HG03460 (cell line): ENCODE data around the gene QARS1.

ENCODE experiments used
- ATAC-seq: cut with Tn5 transposase; IDR thresholded peaks from one replicate; pipeline ENCODE4 v1.9.1; 2021; ENCODE audit not compliant: unreplicated experiment

Gene QARS1

DNA sequence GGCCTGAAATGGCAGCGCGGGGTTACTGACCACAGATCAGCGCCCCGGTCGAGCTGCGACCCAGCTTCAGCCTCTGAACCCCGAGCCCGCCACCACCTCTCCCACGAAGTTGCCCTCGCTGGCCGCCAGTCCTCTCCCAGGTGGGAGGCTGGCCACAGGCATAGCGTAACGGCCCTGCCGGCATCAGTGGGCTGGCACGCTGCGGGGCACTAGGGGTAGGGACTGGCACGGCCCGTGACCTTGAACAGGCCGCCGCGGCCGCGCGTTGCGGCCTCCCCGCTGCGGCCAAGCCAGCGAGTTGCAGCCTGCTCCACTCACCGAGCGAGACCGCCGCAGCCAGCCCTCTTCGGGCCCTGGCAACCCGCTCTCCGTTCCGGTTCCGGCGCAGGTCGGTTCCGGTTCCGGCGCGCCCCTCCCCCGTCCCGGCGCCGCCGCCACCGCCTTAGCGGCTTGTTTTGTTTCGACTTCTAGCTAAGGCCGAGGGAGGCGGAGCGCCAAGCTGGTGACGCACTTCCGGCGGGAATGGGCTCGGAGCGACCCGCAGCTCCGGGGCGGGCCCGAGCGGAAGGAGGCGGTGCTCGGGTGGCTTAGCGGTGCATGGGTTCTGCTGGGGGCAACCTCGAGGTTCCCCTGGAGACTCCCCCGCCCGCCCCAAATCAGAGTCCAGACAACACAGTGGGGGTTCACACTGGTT lies 16.0 kb upstream of the QARS1 start, which contains the start of gene USP19:
Gene USP19, minus strand, starts transcription at position 386 of the 694 bp plus-strand sequence. CDS start 1,678 bp downstream, outside the sequence.
- peak; percentile 81 for ATAC-seq

DNA sequence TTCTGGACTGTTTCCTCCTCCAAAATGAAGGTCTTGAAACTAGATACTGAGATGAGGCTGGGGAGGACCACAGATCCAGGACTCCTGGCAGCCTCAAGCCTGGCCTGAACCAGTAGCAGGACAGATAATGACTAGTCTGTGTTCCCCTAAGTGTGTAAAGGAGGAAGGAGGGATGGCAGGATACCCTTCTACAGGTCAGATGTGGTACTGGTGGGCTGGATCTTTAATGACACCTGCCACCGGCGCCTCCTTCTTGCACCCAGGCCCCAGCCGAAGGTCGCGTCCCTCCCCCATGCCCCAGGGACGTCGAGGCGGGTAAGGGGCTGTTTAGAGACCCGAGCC lies 15.5 kb upstream of the QARS1 start:
- no peak for ATAC-seq

DNA sequence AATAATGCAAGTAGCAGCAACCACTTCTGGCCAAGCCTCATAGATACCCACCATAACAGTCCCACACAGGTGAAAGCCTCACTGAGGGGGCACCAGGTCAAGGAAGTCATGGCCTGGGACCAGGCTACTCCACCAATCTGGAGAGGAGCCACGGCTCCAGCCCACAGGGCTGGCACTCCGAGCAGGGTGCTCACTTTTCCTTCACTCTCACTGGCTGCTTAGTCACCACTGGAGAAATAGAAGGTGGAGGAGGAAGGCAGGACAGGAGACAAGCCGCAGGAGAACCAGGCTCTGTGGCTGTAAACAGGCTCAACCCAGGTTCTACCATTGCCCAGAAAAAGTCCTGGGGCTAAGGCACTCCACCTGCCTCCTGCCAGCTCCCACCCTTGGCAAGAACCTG lies 14.9 kb upstream of the QARS1 start:
- no peak for ATAC-seq

DNA sequence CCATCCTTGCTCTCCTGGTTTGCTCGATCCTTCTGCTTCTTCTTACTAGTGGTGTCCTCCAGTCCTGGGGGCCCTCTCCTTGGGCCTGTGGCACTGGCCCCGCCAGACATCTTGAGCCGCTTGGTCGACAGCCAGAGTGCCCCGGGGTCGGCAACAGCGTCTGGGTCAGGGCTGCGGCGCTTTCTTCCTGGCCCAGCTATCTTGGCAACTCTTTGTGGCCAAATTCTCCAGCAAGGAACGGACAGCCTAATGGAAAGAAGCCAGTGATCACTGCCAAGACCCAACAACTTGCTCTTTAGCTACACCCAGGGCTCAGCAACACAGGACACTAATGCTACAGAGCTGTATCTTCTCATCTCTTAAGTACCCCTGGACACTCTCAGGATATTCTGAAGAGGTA lies 14.5 kb upstream of the QARS1 start:
- ATAC-seq: no peak

DNA sequence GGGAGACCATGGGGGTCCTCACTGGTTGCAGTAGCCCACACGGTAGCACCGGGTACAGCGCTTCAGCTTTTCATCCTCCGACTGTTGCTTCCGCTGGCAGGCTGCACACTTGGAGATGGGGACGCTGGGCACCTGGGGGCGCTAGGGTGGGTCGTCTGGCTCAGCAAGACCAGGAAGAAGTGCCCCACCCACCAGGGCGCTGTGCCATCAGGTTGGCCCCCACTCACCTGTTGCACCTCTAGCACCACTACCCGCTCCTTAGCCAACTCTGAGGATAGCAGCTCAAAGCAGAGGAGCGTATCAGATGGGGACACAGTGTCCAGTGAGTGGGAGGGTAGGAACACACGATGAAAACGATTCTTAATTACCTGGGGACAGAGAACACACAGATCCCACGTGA lies 7.7 kb upstream of the QARS1 start:
- no peak for ATAC-seq

DNA sequence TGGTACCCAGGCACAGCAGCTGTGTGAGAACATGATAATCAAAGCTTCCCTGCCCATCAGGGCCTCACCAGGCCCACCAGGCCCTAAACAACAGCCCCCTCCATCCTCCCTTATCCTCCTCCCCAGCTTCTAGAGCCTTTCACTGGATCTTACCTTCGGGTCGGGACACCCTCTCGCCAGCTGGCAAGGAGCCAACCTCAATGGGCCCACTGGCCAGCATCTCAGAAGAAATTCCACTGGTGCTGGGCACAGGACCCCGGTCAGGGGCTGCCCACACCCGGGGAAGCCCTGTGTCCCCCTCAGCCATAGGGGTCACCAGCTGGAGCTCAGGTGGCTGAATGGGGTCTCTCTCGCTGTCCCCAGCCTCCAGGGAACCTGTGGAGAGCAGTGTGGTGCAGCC lies 6.8 kb upstream of the QARS1 start:
- ATAC-seq: no peak

DNA sequence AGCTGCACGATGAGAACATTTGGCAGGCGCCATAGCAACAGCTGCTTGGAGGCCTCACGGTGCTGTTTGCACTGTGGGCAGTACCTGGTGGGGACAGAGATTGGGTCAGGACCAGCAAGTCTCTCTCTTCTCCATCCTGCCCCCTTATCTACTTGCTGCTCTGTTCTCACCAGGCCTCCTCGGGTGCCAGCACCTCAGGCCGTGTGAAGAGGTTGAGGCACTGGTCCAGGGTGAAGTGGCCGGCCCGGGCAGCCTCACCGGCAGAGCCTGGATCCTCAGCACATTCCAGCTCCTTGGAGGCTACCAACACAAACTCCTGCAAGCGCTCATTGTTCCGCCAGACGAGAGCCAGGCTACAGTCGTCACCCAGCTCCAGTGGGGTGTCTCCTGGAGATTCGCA lies 6.2 kb upstream of the QARS1 start:
- ATAC-seq: no peak

DNA sequence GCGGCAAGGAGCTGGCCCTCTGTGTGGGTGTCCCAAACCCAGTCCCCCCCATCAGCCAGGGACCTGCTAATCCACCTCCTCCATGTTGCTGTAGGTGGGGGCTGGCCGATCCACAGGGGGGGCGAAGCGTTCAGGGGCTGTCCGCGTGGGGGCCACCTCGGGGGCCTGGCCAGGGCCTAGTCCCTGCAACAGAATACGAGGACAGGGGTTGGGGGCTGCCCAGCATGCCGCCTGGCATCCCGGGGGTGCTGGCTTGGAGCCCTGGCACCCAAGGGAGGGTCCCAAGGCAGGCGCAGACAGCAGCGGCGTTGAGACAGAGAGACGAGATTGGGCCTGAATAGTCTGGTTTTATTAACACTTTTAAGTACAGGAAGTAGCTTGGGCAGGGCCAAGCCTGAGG lies 3.8 kb upstream of the QARS1 start:
- ATAC-seq: no peak

DNA sequence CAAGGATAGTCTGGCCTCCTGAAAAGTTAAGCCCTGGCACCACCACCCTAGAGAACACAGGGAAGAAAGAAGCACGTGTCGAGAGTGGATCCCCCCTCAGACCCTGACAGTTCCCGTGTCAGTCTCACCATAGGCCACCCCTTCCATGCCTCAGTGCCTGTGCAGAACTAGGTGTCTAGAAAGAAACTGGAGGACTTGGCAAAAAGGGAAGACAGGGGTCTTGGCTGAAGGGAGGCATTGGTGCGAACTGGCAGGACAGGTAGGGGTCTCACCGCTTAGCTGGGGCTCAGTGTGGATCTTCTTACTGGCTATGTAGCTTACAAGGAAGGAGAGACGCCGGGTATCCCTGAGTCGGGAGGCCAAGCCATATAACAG lies 518 bp downstream of the QARS1 start:
- no peak for ATAC-seq

DNA sequence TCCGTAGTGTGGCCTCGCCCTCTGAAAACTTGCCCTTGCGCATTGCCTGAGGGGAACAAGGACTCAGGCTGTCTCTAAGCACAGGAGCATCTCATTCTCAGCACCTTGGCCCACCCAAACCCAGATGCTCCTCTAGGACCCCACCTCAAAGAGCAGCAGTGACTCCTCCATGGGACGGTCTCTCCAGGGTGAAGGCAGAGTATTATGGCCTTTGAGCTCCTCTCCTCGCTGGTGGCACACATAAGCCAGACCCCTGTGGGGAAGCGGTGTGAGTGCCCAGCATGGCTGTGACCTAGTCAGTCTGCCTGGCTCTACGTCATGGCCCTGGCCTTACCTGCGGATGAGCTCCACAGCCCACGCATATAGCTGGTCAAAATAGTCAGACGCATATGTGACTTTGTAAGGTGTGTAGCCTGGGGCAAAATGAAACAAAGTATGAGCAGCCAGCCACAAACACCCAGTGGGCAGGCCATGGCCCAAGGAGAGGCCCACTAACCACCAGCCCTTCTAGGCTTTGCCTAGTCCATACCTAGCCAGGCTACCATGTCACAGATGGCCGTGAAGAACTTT lies 4.4 kb downstream of the QARS1 start:
- no peak for ATAC-seq

DNA sequence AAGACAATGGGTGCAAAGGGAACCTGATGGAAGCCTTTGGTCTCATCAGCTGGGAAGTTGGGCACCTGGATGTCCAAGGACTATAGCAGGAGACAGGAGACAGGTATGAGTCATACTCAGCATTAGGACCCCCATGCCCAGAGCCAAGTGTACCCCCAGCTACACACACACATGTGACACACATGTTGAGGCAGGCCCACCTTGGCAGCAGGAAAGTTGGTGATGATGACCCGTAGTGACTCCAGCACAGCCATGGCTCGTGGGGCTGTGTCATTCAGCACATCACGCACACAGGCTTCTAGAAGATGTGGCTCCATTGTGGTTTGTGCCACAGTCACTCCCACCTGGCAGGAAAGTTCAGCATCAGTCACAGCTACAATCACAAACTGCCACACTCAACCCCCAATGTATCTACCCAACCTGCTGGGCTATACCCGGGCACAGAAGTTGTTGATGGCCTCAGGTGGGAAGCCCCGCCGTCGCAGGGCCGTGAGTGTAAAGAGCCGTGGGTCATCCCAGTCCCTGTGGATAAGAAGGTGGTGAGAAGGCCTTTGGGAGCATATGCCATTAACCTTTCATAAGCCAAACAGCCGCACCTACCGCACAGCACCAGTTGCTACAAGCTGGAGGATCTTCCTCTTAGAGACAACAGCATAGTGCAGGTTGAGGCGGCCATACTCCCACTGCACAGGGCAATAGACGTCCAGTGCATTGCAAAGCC lies 5.5 kb downstream of the QARS1 start:
- no peak for ATAC-seq

DNA sequence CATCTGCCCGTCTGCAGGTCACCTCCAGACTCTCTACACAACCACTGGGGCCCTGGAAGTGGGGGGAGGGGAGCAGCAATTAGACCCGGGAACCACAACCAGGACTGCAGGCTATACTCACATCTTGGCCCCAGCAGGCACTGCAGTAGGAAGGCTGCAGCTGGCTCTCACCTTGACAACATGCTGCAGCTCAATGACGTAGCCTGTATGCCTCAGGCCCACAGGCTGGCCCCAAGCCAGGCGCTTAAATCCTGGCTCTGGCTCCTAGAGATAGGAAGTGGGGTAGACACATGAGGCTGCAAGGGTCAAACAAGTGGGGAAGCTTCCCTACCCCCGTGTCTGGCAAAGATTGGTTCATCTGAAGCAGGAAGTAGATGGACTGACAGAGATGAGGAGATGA lies 6.1 kb downstream of the QARS1 start:
- no peak for ATAC-seq

DNA sequence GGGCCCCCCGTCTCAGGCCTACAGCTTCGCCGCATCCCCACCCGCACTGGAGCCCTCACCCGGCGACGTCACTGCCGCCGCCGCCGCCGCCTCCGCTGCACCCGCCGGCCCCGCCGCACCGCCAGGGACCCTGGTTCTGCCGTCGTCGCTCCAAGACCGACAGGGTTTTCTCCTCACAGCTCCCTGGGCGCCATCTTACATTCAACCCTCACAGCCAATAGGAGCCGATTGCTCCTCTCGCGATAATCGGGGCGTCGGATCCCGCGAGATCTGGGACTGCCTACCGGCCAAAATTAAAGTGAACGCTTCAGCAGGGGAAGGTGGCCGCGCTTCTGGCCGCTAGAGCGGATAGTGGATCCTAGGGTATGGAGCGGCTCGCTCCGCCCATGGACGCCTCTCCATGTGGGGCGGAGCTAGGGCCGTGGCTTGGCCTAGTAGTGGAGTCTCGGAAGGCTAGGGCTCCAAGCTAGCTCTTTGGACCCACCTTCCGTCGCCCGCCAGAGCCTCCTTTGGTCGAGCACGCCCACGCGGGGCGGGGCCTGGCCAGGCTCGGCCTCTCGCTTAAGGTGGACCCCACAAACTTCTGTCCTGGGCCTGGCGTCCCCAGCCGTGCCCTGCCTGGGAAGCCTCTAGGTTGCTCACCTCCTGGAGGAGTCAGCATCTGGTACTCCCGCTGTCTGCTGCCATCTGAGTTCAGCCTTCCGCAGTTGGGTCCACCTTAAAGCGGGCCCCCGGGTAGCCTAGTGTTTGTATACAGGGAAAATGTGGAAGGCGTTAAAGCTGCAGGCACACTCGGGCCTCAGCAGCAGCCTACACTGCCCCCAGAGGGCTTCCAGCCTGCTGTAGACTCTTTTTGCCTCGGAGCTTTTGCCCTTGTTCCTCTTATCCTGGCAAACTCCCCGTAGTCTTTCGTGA lies 10.4 kb downstream of the QARS1 start, which contains the start of gene QRICH1:
Gene QRICH1, minus strand, starts transcription at position 219 of the 915 bp plus-strand sequence. CDS start 17,054 bp downstream, outside the sequence.
- peak; percentile 76 for ATAC-seq

DNA sequence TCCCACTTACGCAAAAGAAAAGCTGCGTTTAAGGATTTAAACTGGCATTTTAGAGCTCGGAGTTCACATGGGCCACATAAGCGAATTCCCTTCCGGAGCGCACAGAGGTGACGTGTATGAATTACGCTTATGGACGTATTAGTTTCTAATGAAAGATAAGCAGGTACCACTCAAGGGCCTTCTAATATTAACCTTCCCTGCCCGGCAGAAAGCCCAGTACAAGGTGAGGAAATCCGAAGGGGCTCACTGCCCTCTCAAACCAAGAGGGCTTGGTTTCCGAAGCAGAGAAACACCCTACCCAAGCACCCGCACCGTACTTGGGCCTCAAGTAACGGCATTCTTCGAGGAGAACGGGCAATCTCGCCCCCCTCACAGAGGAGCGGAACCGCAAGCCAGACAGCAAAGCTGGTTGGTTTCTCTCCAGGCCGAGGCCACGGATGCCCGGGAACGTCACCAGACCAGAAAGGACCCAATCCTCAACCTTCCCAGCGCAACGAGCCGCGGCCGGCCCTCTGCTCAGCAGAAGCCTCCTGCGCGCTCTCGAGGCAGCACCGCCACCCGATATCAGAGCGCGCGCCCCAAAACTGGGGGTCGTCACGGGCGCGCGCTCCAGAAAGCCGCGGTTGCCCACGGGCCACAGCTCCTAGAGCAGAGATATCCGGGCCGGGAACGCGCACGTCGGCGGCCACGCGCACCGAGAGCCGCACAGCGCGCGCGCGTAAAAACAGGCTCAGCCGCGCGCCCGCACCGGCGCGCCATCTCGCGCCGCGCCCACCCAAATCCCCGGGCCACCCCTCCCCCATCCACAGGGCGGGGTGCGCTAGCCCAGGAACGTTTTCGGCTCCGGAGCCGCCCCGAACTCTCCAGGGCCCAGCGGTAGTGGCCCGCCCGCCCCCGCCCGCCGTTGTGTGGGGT lies 11.4 kb downstream of the QARS1 start:
- ATAC-seq: peak; percentile 37

DNA sequence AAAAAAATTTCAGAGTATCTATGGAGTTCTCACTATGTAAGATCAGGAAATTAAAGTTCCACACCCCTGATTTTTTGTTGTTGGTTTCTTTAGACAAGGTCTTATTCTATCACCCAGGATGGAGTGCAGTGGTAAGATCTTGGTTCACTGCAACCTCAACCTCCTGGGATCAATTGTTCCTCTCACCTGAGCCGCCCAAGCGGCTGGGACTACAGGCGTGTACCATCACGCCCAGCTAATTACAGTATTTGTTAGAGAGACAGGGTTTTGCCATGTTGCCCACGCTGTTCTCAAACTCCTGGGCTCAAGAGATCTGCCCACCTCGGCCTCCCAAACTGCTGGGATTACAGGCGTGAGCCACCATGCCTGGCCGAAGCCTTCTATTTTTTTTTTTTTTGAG lies 23.1 kb downstream of the QARS1 start:
- ATAC-seq: no peak

DNA sequence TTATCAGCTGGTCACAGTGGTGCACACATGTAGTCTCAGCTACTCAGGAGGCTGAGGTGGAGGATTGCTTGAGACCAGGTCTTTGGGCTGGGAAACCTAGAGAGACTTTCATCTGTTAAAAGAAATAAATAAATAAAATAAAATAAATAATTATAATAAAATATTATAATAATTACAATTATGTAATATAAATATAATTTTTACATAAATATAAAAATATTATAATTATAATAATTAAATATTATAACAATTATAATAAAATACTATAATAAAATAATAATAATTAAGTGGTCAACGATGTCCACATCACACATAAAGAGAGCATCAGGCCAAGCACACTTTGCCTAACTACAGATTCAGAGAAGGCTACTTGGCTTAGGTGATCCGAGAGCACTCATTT lies 25.3 kb downstream of the QARS1 start:
- ATAC-seq: no peak

DNA sequence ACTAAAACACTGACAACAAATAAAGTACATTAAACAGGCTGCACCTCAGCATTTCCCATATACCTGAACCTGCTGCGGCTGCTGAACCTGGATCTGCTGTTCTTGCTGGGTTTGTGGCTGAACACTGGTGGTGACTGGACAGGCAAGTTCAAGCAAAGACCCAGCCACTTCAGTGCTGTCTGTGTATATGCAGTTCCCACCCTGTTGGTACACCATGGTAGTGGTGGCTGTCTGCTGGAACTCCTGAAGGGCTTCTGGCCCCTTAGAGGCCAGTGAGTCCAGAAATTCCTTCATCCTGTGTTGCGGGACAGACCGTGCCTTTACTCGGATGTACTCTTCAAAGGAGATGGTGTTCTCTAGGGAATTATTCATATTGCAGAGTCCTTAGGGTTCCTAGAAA lies 27.9 kb downstream of the QARS1 start:
- ATAC-seq: no peak

DNA sequence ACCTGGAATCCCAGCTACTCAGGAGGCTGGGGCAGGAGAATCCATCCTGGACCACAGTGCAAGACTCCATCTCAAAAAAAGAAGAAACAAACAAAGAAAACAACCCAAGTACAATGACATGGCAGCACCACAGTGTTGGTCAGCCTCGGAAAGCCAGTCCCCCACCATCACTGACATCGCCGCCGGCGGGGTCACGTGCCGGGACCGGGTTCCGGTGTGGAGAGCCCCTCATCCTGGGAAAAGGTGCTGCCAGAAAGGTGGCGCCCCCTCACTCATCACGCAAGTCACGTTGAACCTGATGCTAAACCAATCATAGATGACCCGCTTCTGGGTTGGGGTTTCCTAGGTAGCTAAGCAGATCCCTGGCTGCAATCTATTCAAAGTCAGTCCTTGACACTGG lies 28.4 kb downstream of the QARS1 start:
- no peak for ATAC-seq

DNA sequence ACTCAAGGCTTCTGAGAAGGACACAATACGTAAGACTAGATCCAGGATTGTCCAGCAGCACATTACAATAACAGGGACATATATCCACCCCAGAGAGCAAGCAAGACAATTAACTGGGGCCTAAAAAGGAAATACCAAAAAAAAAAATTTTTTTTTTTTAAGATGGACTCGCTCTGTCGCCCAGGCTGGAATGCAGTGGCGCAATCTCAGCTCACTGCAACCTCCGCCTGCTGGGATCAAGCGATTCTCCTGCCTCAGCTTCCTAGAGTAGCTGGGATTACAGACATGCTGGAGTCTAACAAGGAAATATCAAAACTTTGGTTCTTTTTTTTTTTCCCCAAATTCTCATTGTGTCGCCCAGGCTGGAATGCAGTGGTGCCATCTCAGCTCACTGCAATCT lies 46.5 kb downstream of the QARS1 start:
- ATAC-seq: no peak

DNA sequence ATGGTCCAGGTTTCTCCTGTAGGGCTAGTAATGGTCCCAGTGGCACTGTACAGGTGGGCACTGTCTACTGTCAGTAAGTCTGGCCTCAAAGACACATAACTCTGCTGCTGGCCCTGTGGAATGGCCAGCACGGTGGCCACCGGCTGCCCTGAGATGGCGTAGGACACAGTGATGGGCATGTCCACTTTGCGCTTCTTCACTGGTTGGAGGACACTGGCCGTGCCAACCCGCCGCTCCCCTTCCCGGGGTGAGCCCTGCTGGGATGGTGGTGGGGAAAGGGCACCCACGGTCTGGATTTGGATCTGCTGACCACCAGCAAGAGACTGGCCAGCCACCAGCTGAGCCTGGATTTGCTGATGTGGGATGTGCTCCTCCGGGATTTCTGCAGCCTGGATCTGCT lies 47.3 kb downstream of the QARS1 start:
- ATAC-seq: no peak
